Activated CD4-positive, alpha-beta T cell treated with anti-CD3 and anti-CD28 coated beads for 24 hours (primary cell): ENCODE data around the gene ANAPC7.
"Not testable (repeated sequence)": the region's sequence is repeated elsewhere in the genome, so short reads cannot be mapped to it uniquely, and the experiment has no call there.

Source experiments
- DNase-seq, 2 donors: peaks; one replicate each; pipeline ENCODE4 v3.0.0-alpha.2; 2020; ENCODE audit warnings: low read depth in 2 of 2

ANAPC7 gene

GRCh38 chr12:110348431-110349059, 55.0 kb downstream of the ANAPC7 start:
- DNase-seq: no peak

- DNase-seq: no peak
Observed at GRCh38 chr12:110347767-110348166, 55.7 kb downstream of the ANAPC7 start.

GRCh38 chr12:110345963-110346362, 57.5 kb downstream of the ANAPC7 start:
- no peak for DNase-seq

- DNase-seq: no peak
Observed at GRCh38 chr12:110345176-110345661, 58.3 kb downstream of the ANAPC7 start.

- no peak for DNase-seq
Observed at GRCh38 chr12:110344657-110345056, 58.9 kb downstream of the ANAPC7 start.

GRCh38 chr12:110343736-110344555, 59.6 kb downstream of the ANAPC7 start:
- DNase-seq: no peak

GRCh38 chr12:110343114-110343513, 60.4 kb downstream of the ANAPC7 start:
- no peak for DNase-seq

- no peak for DNase-seq
Observed at GRCh38 chr12:110342157-110342556, 61.4 kb downstream of the ANAPC7 start.

- no peak for DNase-seq
Observed at GRCh38 chr12:110340706-110341105, 62.8 kb downstream of the ANAPC7 start.

GRCh38 chr12:110340261-110340660, 63.2 kb downstream of the ANAPC7 start:
- not testable (repeated sequence) for DNase-seq

GRCh38 chr12:110339184-110339952, 64.1 kb downstream of the ANAPC7 start:
- DNase-seq: no peak

GRCh38 chr12:110338754-110339153, 64.8 kb downstream of the ANAPC7 start:
- DNase-seq: no peak

- no peak for DNase-seq
Observed at GRCh38 chr12:110337912-110338710, 65.4 kb downstream of the ANAPC7 start.

- DNase-seq: no peak
Observed at GRCh38 chr12:110335481-110336045, 67.9 kb downstream of the ANAPC7 start.

- DNase-seq: no peak
Observed at GRCh38 chr12:110333201-110333600, 70.3 kb downstream of the ANAPC7 start.

- DNase-seq: no peak
Observed at GRCh38 chr12:110330544-110330943, 73.0 kb downstream of the ANAPC7 start.

- no peak for DNase-seq
Observed at GRCh38 chr12:110330124-110330523, 73.4 kb downstream of the ANAPC7 start.

- no peak for DNase-seq
Observed at GRCh38 chr12:110329710-110330109, 73.8 kb downstream of the ANAPC7 start.
